ENCODE results near the gene GALNT10.

Gene GALNT10

GRCh38 chr5:154445422-154446194 is 255.1 kb downstream of the GALNT10 start, which contains the start of gene SAP30L:
Gene SAP30L (plus strand): TSS chr5:154445997. CDS start chr5:154446605, 608 bp downstream.
- H3K27me3 ChIP-seq (ENCODE audit: control insufficient read depth in 1 of 2, insufficient read depth in 2 of 2, low read length in 2 of 2) = no peaks in the 10 kb centered on the region
- H3K4me1 ChIP-seq (ENCODE audit: insufficient read depth, low read length) = peaks cover 30% of the 10 kb centered on the region
- H3K4me3 ChIP-seq (ENCODE audit: low read depth in 1 of 2, low read length in 2 of 2) = peak within 1 kb of the TSS; percentile 98 to 99
- peaks cover 16% of the 10 kb centered on the region for H3K36me3 ChIP-seq (ENCODE audit: insufficient read depth, low read length)
- H3K27ac ChIP-seq (ENCODE audit: low read depth, low read length) = peak within 1 kb of the TSS; percentile 97
- H3K9ac ChIP-seq (ENCODE audit: low read length) = peak within 1 kb of the TSS; percentile 88
- H3K9me3 ChIP-seq (ENCODE audit: low read length) = no peaks in the 10 kb centered on the region

GRCh38 chr5:154446195-154447088 is 255.9 kb downstream of the GALNT10 start:
- Histone ChIP-seq H3K4me3 (ENCODE audit: low read depth in 1 of 2, low read length in 2 of 2) (peak overlapping the region; percentile 98 to 99), H3K9me3 (ENCODE audit: low read length) (no peaks in the 10 kb centered on the region), H3K9ac (ENCODE audit: low read length) (peak overlapping the region; percentile 59), H3K36me3 (ENCODE audit: insufficient read depth, low read length) (peaks cover 21% of the 10 kb centered on the region), H3K4me1 (ENCODE audit: insufficient read depth, low read length) (peaks cover 30% of the 10 kb centered on the region), H3K27me3 (ENCODE audit: control insufficient read depth in 1 of 2, insufficient read depth in 2 of 2, low read length in 2 of 2) (no peaks in the 10 kb centered on the region), H3K27ac (ENCODE audit: low read depth, low read length) (peak overlapping the region; percentile 91)

GRCh38 chr5:154447089-154447725 is 256.7 kb downstream of the GALNT10 start:
- Histone ChIP-seq H3K4me3 (ENCODE audit: low read depth in 1 of 2, low read length in 2 of 2) (peak overlapping the region; percentile 98 to 99), H3K4me1 (ENCODE audit: insufficient read depth, low read length) (peaks cover 30% of the 10 kb centered on the region), H3K27me3 (ENCODE audit: control insufficient read depth in 1 of 2, insufficient read depth in 2 of 2, low read length in 2 of 2) (no peaks in the 10 kb centered on the region), H3K36me3 (ENCODE audit: insufficient read depth, low read length) (peaks cover 22% of the 10 kb centered on the region), H3K9me3 (ENCODE audit: low read length) (no peaks in the 10 kb centered on the region), H3K27ac (ENCODE audit: low read depth, low read length) (peak overlapping the region; percentile 91), H3K9ac (ENCODE audit: low read length) (peak overlapping the region; percentile 59)

- Histone ChIP-seq H3K27me3 (ENCODE audit: control insufficient read depth in 1 of 2, insufficient read depth in 2 of 2, low read length in 2 of 2) (no peaks in the 10 kb centered on the region), H3K9me3 (ENCODE audit: low read length) (no peaks in the 10 kb centered on the region), H3K9ac (ENCODE audit: low read length) (no peak overlapping the region), H3K4me3 (ENCODE audit: low read depth in 1 of 2, low read length in 2 of 2) (no peak overlapping the region), H3K4me1 (ENCODE audit: insufficient read depth, low read length) (peaks cover 23% of the 10 kb centered on the region), H3K27ac (ENCODE audit: low read depth, low read length) (no peak overlapping the region), H3K36me3 (ENCODE audit: insufficient read depth, low read length) (peaks cover 45% of the 10 kb centered on the region)
These were observed 259.3 kb downstream of the GALNT10 start for GRCh38 chr5:154449786-154450185.

- H3K27me3 ChIP-seq (ENCODE audit: control insufficient read depth in 1 of 2, insufficient read depth in 2 of 2, low read length in 2 of 2) = no peaks in the 10 kb centered on the region
These were observed 261.4 kb downstream of the GALNT10 start for GRCh38 chr5:154451957-154452356.

GRCh38 chr5:154455585-154455984 is 265.1 kb downstream of the GALNT10 start:
- H3K9me3 ChIP-seq (ENCODE audit: low read length) = no peaks in the 10 kb centered on the region
- peaks cover 78% of the 10 kb centered on the region for H3K36me3 ChIP-seq (ENCODE audit: insufficient read depth, low read length)
- peaks cover 9% of the 10 kb centered on the region for H3K4me1 ChIP-seq (ENCODE audit: insufficient read depth, low read length)
- no peak overlapping the region for H3K9ac ChIP-seq (ENCODE audit: low read length)
- no peaks in the 10 kb centered on the region for H3K27me3 ChIP-seq (ENCODE audit: control insufficient read depth in 1 of 2, insufficient read depth in 2 of 2, low read length in 2 of 2)
- no peak overlapping the region for H3K4me3 ChIP-seq (ENCODE audit: low read depth in 1 of 2, low read length in 2 of 2)
- no peak overlapping the region for H3K27ac ChIP-seq (ENCODE audit: low read depth, low read length)

More at GRCh38 chr5:154451957-154452356, 261.4 kb downstream of the GALNT10 start:
- H3K9me3 ChIP-seq (ENCODE audit: low read length) = no peaks in the 10 kb centered on the region
- peaks cover 65% of the 10 kb centered on the region for H3K36me3 ChIP-seq (ENCODE audit: insufficient read depth, low read length)
- H3K9ac ChIP-seq (ENCODE audit: low read length) = no peak overlapping the region
- peaks cover 23% of the 10 kb centered on the region for H3K4me1 ChIP-seq (ENCODE audit: insufficient read depth, low read length)
- no peak overlapping the region for H3K4me3 ChIP-seq (ENCODE audit: low read depth in 1 of 2, low read length in 2 of 2)
- no peak overlapping the region for H3K27ac ChIP-seq (ENCODE audit: low read depth, low read length)

- Histone ChIP-seq H3K9ac (ENCODE audit: low read length) (no peak overlapping the region), H3K27ac (ENCODE audit: low read depth, low read length) (no peak overlapping the region), H3K27me3 (ENCODE audit: control insufficient read depth in 1 of 2, insufficient read depth in 2 of 2, low read length in 2 of 2) (no peaks in the 10 kb centered on the region), H3K4me1 (ENCODE audit: insufficient read depth, low read length) (peaks cover 9% of the 10 kb centered on the region), H3K36me3 (ENCODE audit: insufficient read depth, low read length) (peaks cover 68% of the 10 kb centered on the region), H3K4me3 (ENCODE audit: low read depth in 1 of 2, low read length in 2 of 2) (no peak overlapping the region), H3K9me3 (ENCODE audit: low read length) (no peaks in the 10 kb centered on the region)
These were observed 266.0 kb downstream of the GALNT10 start for GRCh38 chr5:154456540-154456939.

GRCh38 chr5:154459015-154459414 is 268.5 kb downstream of the GALNT10 start:
- Histone ChIP-seq H3K4me3 (ENCODE audit: low read depth in 1 of 2, low read length in 2 of 2) (no peak overlapping the region), H3K4me1 (ENCODE audit: insufficient read depth, low read length) (peaks cover 12% of the 10 kb centered on the region), H3K36me3 (ENCODE audit: insufficient read depth, low read length) (peaks cover 44% of the 10 kb centered on the region), H3K9me3 (ENCODE audit: low read length) (no peaks in the 10 kb centered on the region), H3K27ac (ENCODE audit: low read depth, low read length) (no peak overlapping the region), H3K27me3 (ENCODE audit: control insufficient read depth in 1 of 2, insufficient read depth in 2 of 2, low read length in 2 of 2) (no peaks in the 10 kb centered on the region), H3K9ac (ENCODE audit: low read length) (no peak overlapping the region)

- Histone ChIP-seq H3K9me3 (ENCODE audit: low read length) (no peaks in the 10 kb centered on the region), H3K27ac (ENCODE audit: low read depth, low read length) (no peak overlapping the region), H3K9ac (ENCODE audit: low read length) (no peak overlapping the region), H3K36me3 (ENCODE audit: insufficient read depth, low read length) (peaks cover 33% of the 10 kb centered on the region), H3K27me3 (ENCODE audit: control insufficient read depth in 1 of 2, insufficient read depth in 2 of 2, low read length in 2 of 2) (no peaks in the 10 kb centered on the region), H3K4me1 (ENCODE audit: insufficient read depth, low read length) (peaks cover 23% of the 10 kb centered on the region), H3K4me3 (ENCODE audit: low read depth in 1 of 2, low read length in 2 of 2) (no peak overlapping the region)
These were observed 269.6 kb downstream of the GALNT10 start for GRCh38 chr5:154460172-154460571.

GRCh38 chr5:154461531-154461930 is 271.0 kb downstream of the GALNT10 start:
- H3K9me3 ChIP-seq (ENCODE audit: low read length) = no peaks in the 10 kb centered on the region
- H3K36me3 ChIP-seq (ENCODE audit: insufficient read depth, low read length) = peaks cover 20% of the 10 kb centered on the region
- peaks cover 24% of the 10 kb centered on the region for H3K4me1 ChIP-seq (ENCODE audit: insufficient read depth, low read length)
- no peak overlapping the region for H3K4me3 ChIP-seq (ENCODE audit: low read depth in 1 of 2, low read length in 2 of 2)
- no peaks in the 10 kb centered on the region for H3K27me3 ChIP-seq (ENCODE audit: control insufficient read depth in 1 of 2, insufficient read depth in 2 of 2, low read length in 2 of 2)
- no peak overlapping the region for H3K9ac ChIP-seq (ENCODE audit: low read length)
- no peak overlapping the region for H3K27ac ChIP-seq (ENCODE audit: low read depth, low read length)

GRCh38 chr5:154464438-154464837 is 273.9 kb downstream of the GALNT10 start:
- no peak overlapping the region for H3K27ac ChIP-seq (ENCODE audit: low read depth, low read length)
- H3K9me3 ChIP-seq (ENCODE audit: low read length) = no peaks in the 10 kb centered on the region
- H3K4me1 ChIP-seq (ENCODE audit: insufficient read depth, low read length) = peaks cover 15% of the 10 kb centered on the region
- no peaks in the 10 kb centered on the region for H3K36me3 ChIP-seq (ENCODE audit: insufficient read depth, low read length)
- no peak overlapping the region for H3K9ac ChIP-seq (ENCODE audit: low read length)
- H3K4me3 ChIP-seq (ENCODE audit: low read depth in 1 of 2, low read length in 2 of 2) = no peak overlapping the region
- H3K27me3 ChIP-seq (ENCODE audit: control insufficient read depth in 1 of 2, insufficient read depth in 2 of 2, low read length in 2 of 2) = no peaks in the 10 kb centered on the region

Measured in muscle layer of colon (tissue), 2 donors.